H1 (cell line): ENCODE measurements around the gene KAT14.
"Not testable (repeated sequence)": the region's sequence is repeated elsewhere in the genome, so short reads cannot be mapped to it uniquely, and the experiment has no call there.

Experiments
- CHD1 ChIP-seq: IDR thresholded peaks from 2 replicates; pipeline ENCODE4 v1.6.1; 2012; ENCODE audit warnings: low read depth, low read length, improper control_type of control experiment
- CHD7 ChIP-seq: fragments of 300-600 bp; sonication (generic); IDR thresholded peaks from 2 replicates; pipeline ENCODE4 v1.7.1; 2012; ENCODE audit warnings: low read length, moderate library complexity, mild to moderate bottlenecking, inconsistent platforms; ENCODE audit not compliant: insufficient replicate concordance
- CTCF ChIP-seq, 3 experiments: IDR thresholded peaks; 1 replicate in 2 of 3; 2 replicates in 1 of 3; pipeline versions ENCODE4 v1.5.1 to v1.6.1; 2011; ENCODE audit warnings: low read length in 3 of 3, mild to moderate bottlenecking in 3 of 3, inconsistent platforms in 2 of 3, low read depth in 1 of 3, moderate library complexity in 1 of 3; ENCODE audit not compliant: insufficient read depth in 1 of 3; ENCODE audit errors: control extremely low read depth in 1 of 3
- EGR1 ChIP-seq: IDR thresholded peaks from 2 replicates; pipeline ENCODE4 v1.6.1; 2011; ENCODE audit warnings: low read depth, low read length, borderline replicate concordance
- EP300 ChIP-seq, 2 experiments: IDR thresholded peaks; 1 replicate in 1 of 2; 2 replicates in 1 of 2; pipeline ENCODE4 v1.6.1; 2011 to 2012; ENCODE audit warnings: low read depth in 2 of 2, low read length in 2 of 2, mild to moderate bottlenecking in 2 of 2, borderline replicate concordance in 1 of 2, inconsistent platforms in 1 of 2, moderate library complexity in 1 of 2
- FOSL1 ChIP-seq: IDR thresholded peaks from 2 replicates; pipeline ENCODE4 v1.6.1; 2011; ENCODE audit warnings: mild to moderate bottlenecking, low read depth, low read length, moderate library complexity; ENCODE audit not compliant: insufficient read depth
- MAX ChIP-seq: IDR thresholded peaks from 2 replicates; pipeline ENCODE4 v1.6.1; 2012; ENCODE audit warnings: inconsistent platforms
- NANOG ChIP-seq: IDR thresholded peaks from 2 replicates; pipeline ENCODE4 v1.6.1; 2011; ENCODE audit warnings: low read length, low read depth, mild to moderate bottlenecking, inconsistent platforms; ENCODE audit not compliant: insufficient read depth, poor library complexity, severe bottlenecking
- PHF8 ChIP-seq: fragments of 200-600 bp; sonication (generic); conservative IDR thresholded peaks from 2 replicates; pipeline ENCODE4 v1.7.1; 2012; ENCODE audit warnings: low read depth, mild to moderate bottlenecking, inconsistent platforms, low read length, moderate library complexity
- POLR2A ChIP-seq, 2 experiments: IDR thresholded peaks; 1 replicate in 1 of 2; 2 replicates in 1 of 2; pipeline ENCODE4 v1.6.1; 2011; ENCODE audit warnings: low read depth in 2 of 2, low read length in 2 of 2, mild to moderate bottlenecking in 2 of 2; ENCODE audit errors: control extremely low read depth in 1 of 2
- RAD21 ChIP-seq, 2 experiments: IDR thresholded peaks in 1 of 2; conservative IDR thresholded peaks in 1 of 2; 2 replicates each; pipeline ENCODE4 v1.6.1; 2011; ENCODE audit warnings: low read depth in 2 of 2, low read length in 2 of 2, improper control_type of control experiment in 1 of 2, inconsistent platforms in 1 of 2, mild to moderate bottlenecking in 1 of 2, moderate library complexity in 1 of 2
- SP1 ChIP-seq: IDR thresholded peaks from 2 replicates; pipeline ENCODE4 v1.6.1; 2011; ENCODE audit warnings: low read depth, low read length
- TBP ChIP-seq: IDR thresholded peaks from 2 replicates; pipeline ENCODE4 v1.6.1; 2011; ENCODE audit warnings: low read depth, low read length, improper control_type of control experiment
- TCF12 ChIP-seq: IDR thresholded peaks from 2 replicates; pipeline ENCODE4 v1.6.1; 2011; ENCODE audit warnings: low read depth, mild to moderate bottlenecking, low read length

- TF ChIP-seq CHD7; CTCF (IDR thresholded peaks at IDR 0.05; ENCODE audit: control extremely low read depth in 1 of 3, insufficient read depth in 1 of 3, low read depth in 1 of 3, low read length in 3 of 3); TCF12; CHD1; NANOG; EGR1; POLR2A (IDR thresholded peaks at IDR 0.05; ENCODE audit: control extremely low read depth in 1 of 2, low read depth in 2 of 2, low read length in 2 of 2); RAD21 (IDR thresholded peaks at IDR 0.05 in 1 of 2, conservative IDR thresholded peaks at IDR 0.05 in 1 of 2; ENCODE audit: low read depth in 2 of 2, low read length in 2 of 2); SP1; PHF8; MAX; EP300 (IDR thresholded peaks at IDR 0.05; ENCODE audit: borderline replicate concordance in 1 of 2, low read depth in 2 of 2, low read length in 2 of 2); FOSL1; TBP: not testable (repeated sequence)
Observed at GRCh38 chr20:18088841-18089240, 48.8 kb upstream of the KAT14 start.
